T-helper 22 cell (primary cell): Measurements from ENCODE around the gene RIT1.

ENCODE experiments used
- DNase-seq: peaks from one replicate; pipeline ENCODE4 v3.0.0-alpha.2; 2020; ENCODE audit warnings: low read depth

Gene RIT1

GRCh38 chr1:155911156-155912055, at the start of gene RIT1:
Gene RIT1 (minus strand): TSS chr1:155911349. CDS start chr1:155910761, 588 bp downstream.
- DNase-seq = peak; percentile 74

GRCh38 chr1:155960081-155960745, 49.1 kb upstream of the RIT1 start:
- DNase-seq = no peak

- no peak for DNase-seq
Observed at GRCh38 chr1:155957411-155957915, 46.3 kb upstream of the RIT1 start.

- no peak for DNase-seq
Observed at GRCh38 chr1:155954645-155955044, 43.5 kb upstream of the RIT1 start.

GRCh38 chr1:155952505-155952890, 41.3 kb upstream of the RIT1 start:
- DNase-seq = no peak

GRCh38 chr1:155951753-155952504, 40.8 kb upstream of the RIT1 start:
- no peak for DNase-seq

- DNase-seq = no peak
Observed at GRCh38 chr1:155950829-155951228, 39.7 kb upstream of the RIT1 start.

- DNase-seq = no peak
Observed at GRCh38 chr1:155947741-155948140, 36.6 kb upstream of the RIT1 start.

- DNase-seq = no peak
Observed at GRCh38 chr1:155947292-155947691, 36.1 kb upstream of the RIT1 start.

GRCh38 chr1:155946633-155947219, 35.6 kb upstream of the RIT1 start:
- DNase-seq = no peak

- no peak for DNase-seq
Observed at GRCh38 chr1:155944444-155944799, 33.3 kb upstream of the RIT1 start.

- DNase-seq = no peak
Observed at GRCh38 chr1:155942578-155943141, 31.5 kb upstream of the RIT1 start.

- DNase-seq = no peak
Observed at GRCh38 chr1:155941845-155942531, 30.8 kb upstream of the RIT1 start.

GRCh38 chr1:155940993-155941844, 30.1 kb upstream of the RIT1 start, which contains the start of gene RXFP4:
Gene RXFP4 (plus strand): TSS chr1:155941638. CDS start chr1:155941710, 72 bp downstream.
- no peak for DNase-seq

- DNase-seq = no peak
Observed at GRCh38 chr1:155940482-155940992, 29.4 kb upstream of the RIT1 start.

GRCh38 chr1:155938220-155938627, 27.1 kb upstream of the RIT1 start:
- no peak for DNase-seq

GRCh38 chr1:155934936-155935590, 23.9 kb upstream of the RIT1 start:
- DNase-seq = no peak

GRCh38 chr1:155934097-155934935, 23.2 kb upstream of the RIT1 start, which contains the start of gene KHDC4:
Gene KHDC4 (minus strand): TSS chr1:155934413. CDS start chr1:155934373, 40 bp downstream.
- DNase-seq = peak; percentile 94
